K562 (cell line): ENCODE data around the gene SYNRG. TPM values are rescaled to one million over a fixed set of nuclear protein-coding genes. Genes with fewer than 3 reads are reported as not detected.

Experiments used
- ATF3 ChIP-seq, 2 experiments: fragments of 450-650 bp in 1 of 2; sonication (generic) in 1 of 2; formaldehyde crosslinking in 1 of 2; IDR thresholded peaks in 1 of 2; conservative IDR thresholded peaks in 1 of 2; 2 replicates each; pipeline versions ENCODE4 v1.6.1 to v1.8.1; 2016 to 2023; ENCODE audit warnings: mild to moderate bottlenecking in 2 of 2, moderate library complexity in 2 of 2, inconsistent platforms in 1 of 2, missing genetic modification reagents in 1 of 2
- BCL6 ChIP-seq: fragments of 250-450 bp; sonication (Bioruptor Pico); IDR thresholded peaks from 2 replicates; pipeline ENCODE4 v1.4.0; 2020
- BDP1 ChIP-seq: IDR thresholded peaks from 3 replicates; pipeline ENCODE4 v1.6.1; 2011; ENCODE audit not compliant: insufficient read length, insufficient read depth
- CHAMP1 ChIP-seq: fragments of 450-650 bp; IDR thresholded peaks from 2 replicates; pipeline ENCODE4 v1.6.1; 2016; ENCODE audit warnings: mild to moderate bottlenecking
- MITF ChIP-seq: IDR thresholded peaks from 2 replicates; pipeline ENCODE4 v1.6.1; 2014; ENCODE audit warnings: antibody characterized with exemption
- MLLT1 ChIP-seq, 2 experiments: fragments of 450-650 bp; IDR thresholded peaks; 2 replicates each; pipeline ENCODE4 v1.6.1; 2016
- MTA3 ChIP-seq: fragments of 450-650 bp; formaldehyde crosslinking; IDR thresholded peaks from 2 replicates; pipeline ENCODE4 v1.6.1; 2017; ENCODE audit warnings: mild to moderate bottlenecking, borderline replicate concordance
- NCOA2 ChIP-seq, 2 experiments: fragments of 450-650 bp; IDR thresholded peaks; 2 replicates each; pipeline ENCODE4 v1.6.1; 2018; ENCODE audit warnings: mild to moderate bottlenecking in 2 of 2, moderate library complexity in 1 of 2; ENCODE audit not compliant: partially characterized antibody in 2 of 2
- NFIX ChIP-seq: fragments of 250-450 bp; sonication (Bioruptor Pico); IDR thresholded peaks from 2 replicates; pipeline ENCODE4 v1.4.0; 2020; ENCODE audit warnings: low read depth, mild to moderate bottlenecking, moderate library complexity
- PATZ1 ChIP-seq: fragments of 250-450 bp; sonication (Bioruptor Pico); IDR thresholded peaks from 2 replicates; pipeline ENCODE4 v1.5.0; 2020; ENCODE audit warnings: mild to moderate bottlenecking, borderline replicate concordance
- SMAD3 ChIP-seq: fragments of 450-650 bp; formaldehyde crosslinking; conservative IDR thresholded peaks from 2 replicates; pipeline ENCODE4 v1.4.0; 2020; ENCODE audit warnings: mild to moderate bottlenecking
- SMARCC2 ChIP-seq: fragments of 450-650 bp; IDR thresholded peaks from 2 replicates; pipeline ENCODE4 v1.6.1; 2017; ENCODE audit warnings: antibody characterized with exemption, moderate library complexity, mild to moderate bottlenecking, low read depth
- TEAD4 ChIP-seq, 2 experiments: sonication (generic) in 1 of 2; formaldehyde crosslinking in 1 of 2; IDR thresholded peaks; 2 replicates each; pipeline versions ENCODE4 v1.6.1 to v1.8.0; 2012 to 2022; ENCODE audit warnings: borderline replicate concordance in 1 of 2, inconsistent platforms in 1 of 2, low read length in 1 of 2, mild to moderate bottlenecking in 1 of 2, missing genetic modification reagents in 1 of 2
- TRIM28 ChIP-seq: fragments of 450-650 bp; IDR thresholded peaks from 2 replicates; pipeline ENCODE4 v1.6.1; 2017
- ZNF146 ChIP-seq: IDR thresholded peaks from one replicate; pipeline ENCODE4 v1.6.1; 2018; ENCODE audit warnings: missing compliant biosample characterization; ENCODE audit not compliant: unreplicated experiment
- ZNF165 ChIP-seq: fragments of 250-450 bp; sonication (Bioruptor Pico); IDR thresholded peaks from 2 replicates; pipeline ENCODE4 v1.4.0; 2020; ENCODE audit warnings: borderline replicate concordance
- ZNF561 ChIP-seq: fragments of 450-650 bp; formaldehyde crosslinking; conservative IDR thresholded peaks from 2 replicates; pipeline ENCODE4 v1.4.0; 2020; ENCODE audit warnings: mild to moderate bottlenecking, moderate library complexity
- ZNF584 ChIP-seq: fragments of 200-800 bp; sonication (Bioruptor generic); IDR thresholded peaks from 2 replicates; pipeline ENCODE4 v1.6.1; 2016; ENCODE audit warnings: low read depth, mild to moderate bottlenecking, missing genetic modification characterization, missing compliant biosample characterization
- polyA plus RNA-seq, 8 experiments: library from polyadenylated mRNA; depleted of rRNA in 4 of 8; stranded (reverse) in 5 of 8; unstranded in 3 of 8; fragments of >200 nt; fragmentation: Nextera tagmentation in 2 of 8; fragmentation: Illumina TruSeq in 1 of 8; extraction: Ambion mirVana in 2 of 8; extraction: Trizol in 1 of 8; gene quantifications; 2 replicates each; pipeline versions ENCODE4 v1.2.1 to v1.2.3, GENCODE V29; 2011 to 2014; ENCODE audit warnings: inconsistent platforms in 1 of 8, missing spikeins in 1 of 8
- total RNA-seq, 7 experiments: library from RNA; depleted of rRNA in 6 of 7; stranded (reverse); fragments of >200 nt in 6 of 7; fragmentation: Illumina TruSeq in 2 of 7; extraction: Trizol in 2 of 7; gene quantifications; 2 replicates each; pipeline versions ENCODE4 v1.2.1 to v1.2.3, GENCODE V29; 2011 to 2021; ENCODE audit warnings: low replicate concordance in 1 of 7

SYNRG gene
- total and polyA plus RNA-seq, 9 of the 15 experiments (the other 6 are each of a cell fraction or from before 2014, with no cell fraction given) = 2.9 to 28.2 (median 15.1) TPM

- no peak for TF ChIP-seq CHAMP1
- TF ChIP-seq NCOA2 (IDR thresholded peaks at IDR 0.05; ENCODE audit: partially characterized antibody in 2 of 2) = no peak
- no peak for TF ChIP-seq ZNF165 (CRISPR knock-in tag)
- no peak for TF ChIP-seq SMARCC2
- no peak for TF ChIP-seq MLLT1 (IDR thresholded peaks at IDR 0.05)
- TF ChIP-seq TEAD4 (IDR thresholded peaks at IDR 0.05; ENCODE audit: low read length) = peak; percentile 65
- TF ChIP-seq TEAD4 (CRISPR knock-in tag; IDR thresholded peaks at IDR 0.05; ENCODE audit: borderline replicate concordance) = no peak
- TF ChIP-seq ZNF584 (CRISPR knock-in tag) = no peak
- TF ChIP-seq ZNF561 (CRISPR knock-in tag) = no peak
- no peak for TF ChIP-seq ZNF146
- TF ChIP-seq PATZ1 = no peak
- no peak for TF ChIP-seq BDP1
- no peak for TF ChIP-seq BCL6 (CRISPR knock-in tag)
- TF ChIP-seq SMAD3 (CRISPR knock-in tag) = no peak
- no peak for TF ChIP-seq TRIM28
- TF ChIP-seq MITF = no peak
- TF ChIP-seq ATF3 (IDR thresholded peaks at IDR 0.05) = peak; percentile 90
- no peak for TF ChIP-seq ATF3 (CRISPR knock-in tag; conservative IDR thresholded peaks at IDR 0.05)
- no peak for TF ChIP-seq NFIX (CRISPR knock-in tag)
- TF ChIP-seq MTA3 = peak; percentile 23; the same call in 1 of the 2 replicates
Observed at GRCh38 chr17:37490638-37491614, 118.3 kb downstream of the SYNRG start (continued).
